CD14-positive monocyte (primary cell): Measurements from ENCODE around the gene SGSH. TPM values are rescaled to one million over a fixed set of nuclear protein-coding genes. Genes with fewer than 3 reads are reported as not detected.

Experiments used
- DNase-seq, 3 donors: peaks; one replicate each; pipeline ENCODE4 v3.0.0-alpha.2; 2011 to 2022
- H2AFZ ChIP-seq: 2 replicates; pipeline ENCODE4 v1.6.0; 2012; ENCODE audit warnings: mild to moderate bottlenecking, low read depth, low read length, inconsistent platforms; ENCODE audit not compliant: insufficient read depth, poor library complexity, severe bottlenecking
- H3K27ac ChIP-seq, 2 donors: 1 replicate in 1 of 2; 2 replicates in 1 of 2; pipeline ENCODE4 v1.5.1; 2012 to 2013; ENCODE audit warnings: low read length in 2 of 2, control low read depth in 1 of 2, inconsistent platforms in 1 of 2, low read depth in 1 of 2, mild to moderate bottlenecking in 1 of 2
- H3K27me3 ChIP-seq, 2 donors: one replicate each; pipeline versions ENCODE4 v1.6.0 to v1.6.1; 2011 to 2013; ENCODE audit warnings: low read length in 2 of 2; ENCODE audit not compliant: control insufficient read depth in 2 of 2, insufficient read depth in 2 of 2
- H3K36me3 ChIP-seq, 2 donors: replicated peaks in 1 of 2; 1 replicate in 1 of 2; 2 replicates in 1 of 2; pipeline versions ENCODE4 v1.5.1 to v1.6.1; 2012 to 2013; ENCODE audit warnings: low read length in 2 of 2, control low read depth in 1 of 2, inconsistent platforms in 1 of 2, mild to moderate bottlenecking in 1 of 2; ENCODE audit not compliant: insufficient read depth in 2 of 2, control insufficient read depth in 1 of 2
- H3K4me1 ChIP-seq, 2 donors: 1 replicate in 1 of 2; 2 replicates in 1 of 2; pipeline versions ENCODE4 v1.5.1 to v1.6.1; 2012 to 2013; ENCODE audit warnings: low read length in 2 of 2, control low read depth in 1 of 2, inconsistent platforms in 1 of 2, mild to moderate bottlenecking in 1 of 2, moderate library complexity in 1 of 2; ENCODE audit not compliant: insufficient read depth in 2 of 2, control insufficient read depth in 1 of 2
- H3K4me2 ChIP-seq: replicated peaks from 2 replicates; pipeline ENCODE3; 2012; ENCODE audit warnings: low read length, moderate library complexity, mild to moderate bottlenecking; ENCODE audit not compliant: poor library complexity, severe bottlenecking; ENCODE audit errors: extremely low read depth
- H3K4me3 ChIP-seq, 3 experiments: fragments of 200-600 bp in 1 of 3; sonication (generic) in 1 of 3; replicated peaks in 1 of 3; 1 replicate in 2 of 3; 2 replicates in 1 of 3; pipeline ENCODE4 v1.5.1; 2011 to 2013; ENCODE audit warnings: low read length in 3 of 3, mild to moderate bottlenecking in 3 of 3, control low read depth in 2 of 3, low read depth in 2 of 3, inconsistent platforms in 1 of 3, moderate library complexity in 1 of 3
- H3K79me2 ChIP-seq: 2 replicates; pipeline ENCODE4 v1.6.0; 2012; ENCODE audit warnings: mild to moderate bottlenecking, control low read depth, inconsistent platforms, low read length, moderate library complexity; ENCODE audit not compliant: insufficient read depth
- H3K9ac ChIP-seq: 2 replicates; pipeline ENCODE4 v1.6.0; 2017; ENCODE audit warnings: low read length, mild to moderate bottlenecking; ENCODE audit not compliant: insufficient read depth, poor library complexity, severe bottlenecking
- H3K9me3 ChIP-seq, 2 donors: replicated peaks in 1 of 2; 1 replicate in 1 of 2; 2 replicates in 1 of 2; pipeline versions ENCODE4 v1.5.1 to v1.6.1; 2012 to 2013; ENCODE audit warnings: low read length in 2 of 2, control low read depth in 1 of 2; ENCODE audit not compliant: control insufficient read depth in 1 of 2, insufficient read depth in 1 of 2
- H4K20me1 ChIP-seq: 2 replicates; pipeline ENCODE4 v1.6.0; 2012; ENCODE audit warnings: mild to moderate bottlenecking, low read length, control low read depth, moderate library complexity; ENCODE audit not compliant: insufficient read depth
- H3K27ac Mint-ChIP-seq, 7 donors: one replicate each; pipeline ENCODE4 v1.8.0; 2020; ENCODE audit warnings: mild to moderate bottlenecking in 7 of 7, mixed read lengths in 7 of 7, moderate library complexity in 6 of 7, inconsistent platforms in 2 of 7
- H3K27me3 Mint-ChIP-seq, 3 donors: one replicate each; pipeline ENCODE4 v1.8.0; 2021 to 2022; ENCODE audit warnings: low read depth in 3 of 3, mild to moderate bottlenecking in 3 of 3, mixed read lengths in 3 of 3, moderate library complexity in 3 of 3, inconsistent platforms in 1 of 3
- H3K36me3 Mint-ChIP-seq, 2 donors: one replicate each; pipeline ENCODE4 v1.8.0; 2020; ENCODE audit warnings: mixed read lengths in 2 of 2, inconsistent platforms in 1 of 2, mild to moderate bottlenecking in 1 of 2
- H3K4me1 Mint-ChIP-seq: one replicate; pipeline ENCODE4 v1.8.0; 2020; ENCODE audit warnings: mild to moderate bottlenecking, mixed read lengths
- H3K4me3 Mint-ChIP-seq, 2 donors: one replicate each; pipeline ENCODE4 v1.8.0; 2020; ENCODE audit warnings: mild to moderate bottlenecking in 2 of 2, mixed read lengths in 2 of 2, moderate library complexity in 1 of 2
- H3K9me3 Mint-ChIP-seq, 7 donors: one replicate each; pipeline ENCODE4 v1.8.0; 2020 to 2022; ENCODE audit warnings: mixed read lengths in 7 of 7, mild to moderate bottlenecking in 6 of 7, moderate library complexity in 6 of 7, inconsistent platforms in 2 of 7
- CTCF ChIP-seq: fragments of 200-600 bp; IDR thresholded peaks from one replicate; pipeline ENCODE4 v1.8.0; 2022; ENCODE audit warnings: antibody characterized with exemption, mild to moderate bottlenecking
- WGBS: methylation state at CpG from one replicate; pipeline ENCODE4 v1.1.5; 2013; ENCODE audit warnings: missing lambda C conversion rate; ENCODE audit not compliant: insufficient coverage; 5-methylcytosine and 5-hydroxymethylcytosine counted together
- intact Hi-C, 2 donors: fragments of 100-400 bp; cut with micrococcal nuclease; formaldehyde crosslinking; loops; one replicate each; pipeline versions ENCODE4 v1.15.0 to v1.15.1; 2023
- polyA plus RNA-seq, 3 donors: library from polyadenylated mRNA; depleted of rRNA in 1 of 3; unstranded in 2 of 3; stranded (reverse) in 1 of 3; fragments of 300-500 nt in 2 of 3; fragments of >200 nt in 1 of 3; fragmentation: Illumina TruSeq in 2 of 3; gene quantifications; 1 replicate in 2 of 3; 2 replicates in 1 of 3; pipeline ENCODE4 v1.2.3, GENCODE V29; 2012 to 2021

SGSH gene
- polyA plus RNA-seq, 3 donors, result 21.1 to 193 (median 31.3) TPM

- Mint-ChIP-seq H3K36me3 (peaks cover 17 to 25% of the 10 kb centered on the region in 2 donors), H3K9me3 (peaks cover 0 to 5% (median 0%) of the 10 kb centered on the region in 7 donors), H3K4me1 (peaks cover 14% of the 10 kb centered on the region), H3K4me3 (peak overlapping the region; percentile 50 to 71), H3K27me3 (peaks cover 33 to 61% (median 33%) of the 10 kb centered on the region in 3 donors), H3K27ac (no peak overlapping the region)
- Histone ChIP-seq H3K79me2 (peaks cover 15% of the 10 kb centered on the region), H4K20me1 (peaks cover 13% of the 10 kb centered on the region), H3K4me2 (no peak overlapping the region), H2AFZ (no peak overlapping the region), H3K9me3 (no peaks in the 10 kb centered on the region), H3K9ac (no peak overlapping the region), H3K4me1 (peaks cover 15 to 20% of the 10 kb centered on the region in 2 donors), H3K4me3 (no peak overlapping the region), H3K27me3 (peaks cover 3 to 28% of the 10 kb centered on the region in 2 donors), H3K27ac (no peak overlapping the region), H3K36me3 (peaks cover 1 to 4% of the 10 kb centered on the region in 2 donors)
- 96% methylated on average over 18 of the region's 18 CpGs for WGBS
- intact Hi-C loops, result loop anchor here (5.0 kb wide), 1 partner anchor 39 kb away; the partner anchor contains the start of gene RNF213 (in 2 of the 2)
- no peak for TF ChIP-seq CTCF
- DNase-seq, result no peak
Observed at GRCh38 chr17:80223142-80223815, 3.1 kb upstream of the SGSH start.

DNA sequence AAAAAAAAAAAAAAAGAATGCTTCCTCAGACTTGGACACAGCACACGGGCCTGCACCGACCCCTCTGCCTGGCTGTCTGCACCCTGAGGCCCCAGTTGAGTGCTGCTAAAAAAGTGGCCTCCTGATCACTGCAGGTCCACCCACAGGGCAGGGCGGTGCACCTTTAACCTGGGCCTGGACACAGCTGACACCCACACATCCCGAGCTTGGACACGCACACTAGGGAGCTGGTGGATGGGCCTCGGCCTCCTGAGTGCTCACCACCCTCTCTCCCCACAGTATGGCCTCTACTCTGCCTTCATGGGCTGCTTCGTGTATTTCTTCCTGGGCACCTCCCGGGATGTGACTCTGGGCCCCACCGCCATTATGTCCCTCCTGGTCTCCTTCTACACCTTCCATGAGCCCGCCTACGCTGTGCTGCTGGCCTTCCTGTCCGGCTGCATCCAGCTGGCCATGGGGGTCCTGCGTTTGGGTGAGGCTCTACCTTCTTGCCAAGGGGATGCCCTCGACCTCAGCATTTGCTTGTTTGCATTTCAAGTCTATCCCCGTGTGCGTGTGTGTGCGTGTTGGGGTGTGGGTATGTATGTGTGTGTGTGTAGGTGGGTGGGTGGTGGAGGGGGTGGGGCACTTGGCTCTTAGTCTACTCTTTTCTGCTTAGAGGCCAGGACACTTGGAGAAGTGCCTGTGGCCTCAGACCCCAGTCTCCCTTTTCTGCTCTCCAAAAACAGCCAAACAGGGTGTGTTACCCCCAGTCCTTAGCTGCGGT lies 2.4 kb upstream of the SGSH start:
- no peak for TF ChIP-seq CTCF
- WGBS, result 92% methylated on average over 17 of the region's 18 CpGs
- H3K4me2 ChIP-seq, result no peak overlapping the region
- no peak overlapping the region for H3K4me3 ChIP-seq
- H3K27ac Mint-ChIP-seq, result no peak overlapping the region
- intact Hi-C loops, result loop anchor here (5.0 kb wide), 1 partner anchor 40 kb away; the partner anchor contains the start of gene RNF213 (in 2 of the 2)
- H4K20me1 ChIP-seq, result peaks cover 21% of the 10 kb centered on the region
- no peak overlapping the region for H2AFZ ChIP-seq
- no peak overlapping the region for H3K27ac ChIP-seq
- peak overlapping the region in 1 of 2 donors; percentile 71 for H3K4me3 Mint-ChIP-seq
- no peak for DNase-seq
- peaks cover 24 to 31% of the 10 kb centered on the region in 2 donors for H3K36me3 Mint-ChIP-seq
- peaks cover 21% of the 10 kb centered on the region for H3K4me1 Mint-ChIP-seq
- H3K4me1 ChIP-seq, result peaks cover 19 to 27% of the 10 kb centered on the region in 2 donors
- H3K27me3 ChIP-seq, result peaks cover 3 to 31% of the 10 kb centered on the region in 2 donors
- peaks cover 23% of the 10 kb centered on the region for H3K79me2 ChIP-seq
- peaks cover 34 to 63% (median 39%) of the 10 kb centered on the region in 3 donors for H3K27me3 Mint-ChIP-seq
- H3K9me3 Mint-ChIP-seq, result peaks cover 0 to 5% (median 0%) of the 10 kb centered on the region in 7 donors
- peaks cover 8 to 11% of the 10 kb centered on the region in 2 donors for H3K36me3 ChIP-seq
- no peak overlapping the region for H3K9ac ChIP-seq
- H3K9me3 ChIP-seq, result no peaks in the 10 kb centered on the region
